ENCODE measurements around the gene CPD.
A peak's percentile ranks its signal among the peaks of the same experiment; 100 is the strongest.
"Not testable (repeated sequence)": the region's sequence is repeated elsewhere in the genome, so short reads cannot be mapped to it uniquely, and the experiment has no call there.

CPD gene

GRCh38 chr17:30415491-30415890 is 36.8 kb downstream of the CPD start:
- no peak overlapping the region for H3K4me3 ChIP-seq
- no peak overlapping the region for H3K27ac ChIP-seq

DNA sequence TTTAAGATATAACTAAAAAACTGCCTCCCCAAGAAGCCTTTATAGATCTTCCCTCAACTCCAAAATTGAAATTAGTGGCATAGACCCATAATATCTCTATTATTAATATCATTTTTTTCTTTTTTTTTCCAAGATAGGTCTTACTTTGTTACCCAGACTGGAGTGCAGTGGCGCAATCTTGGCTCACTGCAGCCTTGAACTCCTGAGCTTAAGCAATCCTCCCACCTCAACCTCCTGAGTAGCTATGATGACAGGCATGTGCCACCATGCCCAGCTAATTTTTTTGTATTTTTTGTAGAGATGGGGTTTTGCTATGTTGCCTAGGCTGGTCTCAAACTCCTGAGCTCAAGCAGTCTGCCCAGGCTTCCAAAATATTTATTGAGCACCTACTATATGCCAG is 39.3 kb downstream of the CPD start:
- H3K27ac ChIP-seq, H3K4me3 ChIP-seq: not testable (repeated sequence)

DNA sequence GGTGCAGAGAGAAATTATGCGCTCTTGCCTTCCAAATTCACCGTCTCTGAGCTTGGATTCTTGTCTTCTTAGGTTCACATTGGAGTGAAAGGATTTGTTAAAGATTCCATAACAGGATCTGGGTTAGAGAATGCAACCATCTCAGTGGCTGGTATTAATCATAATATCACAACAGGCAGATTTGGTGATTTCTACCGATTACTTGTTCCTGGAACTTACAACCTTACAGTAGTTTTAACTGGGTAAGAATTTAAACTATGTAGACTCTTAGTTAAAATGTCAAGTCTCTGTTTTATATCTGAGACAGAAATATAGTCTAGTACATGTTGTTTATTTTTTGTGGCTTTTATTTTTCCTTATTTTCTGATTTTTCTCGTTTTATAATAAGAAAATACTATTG is 42.9 kb downstream of the CPD start:
- H3K4me3 ChIP-seq = no peak overlapping the region
- H3K27ac ChIP-seq = no peak overlapping the region

DNA sequence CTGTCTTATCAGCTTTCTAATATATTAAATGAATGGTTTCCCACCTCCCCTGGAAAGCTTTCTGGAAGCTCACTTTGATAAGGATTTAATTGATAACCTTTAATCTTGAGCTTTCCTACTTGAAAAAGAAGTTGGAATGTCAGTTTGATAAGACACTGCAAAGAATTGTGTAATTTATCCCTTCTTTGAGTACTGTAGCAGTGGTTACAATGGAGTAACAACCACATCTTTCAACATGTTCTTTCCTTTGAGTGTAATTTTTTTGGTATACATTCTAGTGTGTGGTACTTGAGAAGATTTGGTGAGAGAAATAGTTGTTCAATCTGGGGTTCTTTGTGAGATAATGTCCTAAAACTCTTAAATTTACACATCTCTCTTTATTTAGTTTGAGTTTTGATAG is 43.4 kb downstream of the CPD start:
- no peak overlapping the region for H3K4me3 ChIP-seq
- H3K27ac ChIP-seq = no peak overlapping the region

DNA sequence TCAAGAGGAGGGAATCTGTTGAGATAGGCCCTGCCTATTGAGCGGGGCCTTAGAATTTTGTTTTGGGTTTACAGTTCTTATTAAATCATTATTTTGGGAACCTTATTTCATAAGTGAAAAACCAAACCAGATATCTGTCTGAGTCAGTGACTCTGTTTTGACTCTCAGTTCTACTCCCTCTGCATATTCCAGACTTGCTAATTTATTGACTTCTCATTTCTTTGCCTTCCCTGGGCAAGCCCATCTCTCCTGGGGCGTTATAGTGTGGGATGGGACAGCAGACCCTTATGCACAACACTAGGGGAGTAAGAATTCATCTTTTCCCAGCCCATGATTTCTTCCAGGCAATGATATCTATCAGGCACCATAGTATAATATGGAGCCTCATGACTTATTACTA is 45.7 kb downstream of the CPD start:
- no peak overlapping the region for H3K27ac ChIP-seq
- H3K4me3 ChIP-seq = no peak overlapping the region

DNA sequence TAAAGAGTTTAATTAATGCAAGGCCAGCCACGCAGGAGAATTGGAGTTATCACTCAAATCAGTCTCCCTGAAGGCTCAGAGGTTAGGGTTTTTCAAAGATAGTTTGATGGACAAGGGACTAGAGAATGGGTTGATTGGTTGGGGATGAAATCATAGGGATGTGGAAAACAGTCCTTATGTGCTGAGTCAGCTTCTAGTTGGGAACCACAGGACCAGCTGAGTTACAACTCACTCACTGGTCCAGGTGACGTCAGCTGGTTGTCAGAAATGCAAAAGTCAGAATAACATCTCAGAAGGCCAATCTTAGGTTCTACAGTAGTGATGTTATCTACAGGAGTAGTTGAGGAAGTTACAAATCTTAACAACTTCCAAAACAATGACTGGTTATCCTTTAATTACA is 47.6 kb downstream of the CPD start:
- no peak overlapping the region for H3K27ac ChIP-seq
- no peak overlapping the region for H3K4me3 ChIP-seq

DNA sequence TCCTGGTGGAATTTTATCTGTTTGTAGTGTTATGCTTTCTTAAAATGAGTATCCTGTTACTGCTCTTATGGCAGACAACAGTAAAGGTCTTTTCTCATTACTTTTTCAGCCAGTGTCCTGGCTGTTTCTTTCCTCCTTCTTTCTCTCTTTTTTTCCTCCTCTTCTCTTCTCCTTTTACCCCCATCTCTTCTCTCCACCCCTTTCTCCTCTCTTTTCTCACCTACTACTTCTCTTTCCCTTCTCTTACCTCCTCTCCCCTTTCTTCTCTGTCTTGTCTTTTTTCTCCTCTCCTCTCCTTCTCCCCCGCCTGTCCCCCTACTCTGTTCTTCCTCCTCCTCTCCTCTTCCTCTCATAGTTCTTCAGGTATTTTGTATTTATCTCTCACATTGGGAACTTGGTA is 48.9 kb downstream of the CPD start:
- H3K27ac ChIP-seq = peak overlapping the region in 2 of 21 experiments; percentile 6 to 16
- no peak overlapping the region for H3K4me3 ChIP-seq

DNA sequence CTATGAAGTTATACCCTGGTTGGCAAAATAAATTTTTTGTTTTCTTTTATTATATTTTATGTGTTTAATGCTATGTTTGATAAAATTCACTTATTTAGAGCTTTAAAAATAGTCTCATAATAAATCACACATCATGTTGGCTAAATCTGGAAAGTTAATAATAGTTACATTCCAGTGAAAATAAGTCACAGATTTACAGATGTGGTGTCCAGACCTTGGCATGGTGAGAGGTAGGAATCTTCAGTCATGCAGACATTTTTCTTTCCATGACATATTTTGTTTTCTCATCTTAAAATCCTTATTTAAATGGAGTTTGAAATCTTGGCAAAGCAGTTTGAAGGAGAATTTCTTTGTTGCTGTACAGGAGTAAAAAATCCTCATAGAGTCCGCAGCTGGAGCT is 50.4 kb downstream of the CPD start:
- Histone ChIP-seq H3K4me3 (no peak overlapping the region), H3K27ac (peak overlapping the region in 1 of 21 experiments; percentile 42)

GRCh38 chr17:30433514-30433913 is 54.8 kb downstream of the CPD start:
- Histone ChIP-seq H3K27ac (no peak overlapping the region), H3K4me3 (no peak overlapping the region)

DNA sequence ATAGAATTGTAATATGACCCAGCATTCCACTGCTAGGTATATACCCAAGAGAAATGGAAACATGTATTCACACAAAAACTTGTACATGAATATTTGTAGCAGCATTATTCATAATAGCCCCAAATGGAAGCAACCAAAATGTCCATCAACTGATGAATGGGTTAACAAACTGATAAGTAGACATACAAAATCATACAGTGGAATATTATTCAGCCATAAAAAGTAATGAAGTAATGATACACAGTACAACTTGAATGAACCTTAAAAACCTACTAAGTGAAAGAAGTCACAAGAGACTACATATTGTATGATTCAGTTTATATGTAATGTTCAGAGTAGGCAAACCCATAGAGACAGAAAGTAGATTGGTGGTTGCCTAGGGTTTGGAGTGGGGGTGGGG is 58.0 kb downstream of the CPD start:
- Histone ChIP-seq H3K27ac (no peak overlapping the region), H3K4me3 (no peak overlapping the region)

DNA sequence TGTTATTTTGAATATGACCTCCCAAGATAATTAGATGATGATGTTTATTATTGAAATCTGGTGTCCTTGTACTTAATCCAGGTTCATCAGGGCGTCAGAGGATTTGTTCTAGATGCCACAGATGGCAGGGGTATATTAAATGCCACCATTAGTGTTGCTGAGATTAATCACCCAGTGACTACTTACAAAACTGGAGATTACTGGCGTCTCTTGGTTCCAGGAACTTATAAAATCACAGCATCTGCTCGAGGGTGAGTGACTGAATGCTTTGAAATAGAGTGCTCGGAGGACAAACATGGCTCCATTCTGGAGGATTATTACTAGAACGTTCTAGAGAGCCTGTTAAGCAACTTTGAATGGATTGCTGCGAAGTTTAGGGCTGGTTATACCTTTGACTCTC is 65.0 kb downstream of the CPD start:
- Histone ChIP-seq H3K27ac (no peak overlapping the region), H3K4me3 (no peak overlapping the region)

- H3K27ac ChIP-seq, H3K4me3 ChIP-seq: not testable (repeated sequence)
Measured at GRCh38 chr17:30446640-30447039, 67.9 kb downstream of the CPD start.

- no peak overlapping the region for H3K4me3 ChIP-seq
- H3K27ac ChIP-seq = no peak overlapping the region
Measured at GRCh38 chr17:30449480-30449879, 70.8 kb downstream of the CPD start.

- no peak overlapping the region for H3K27ac ChIP-seq
- H3K4me3 ChIP-seq = no peak overlapping the region
Measured at GRCh38 chr17:30450125-30451027, 71.6 kb downstream of the CPD start.

GRCh38 chr17:30454635-30455034 is 75.9 kb downstream of the CPD start:
- Histone ChIP-seq H3K4me3 (no peak overlapping the region), H3K27ac (no peak overlapping the region)

DNA sequence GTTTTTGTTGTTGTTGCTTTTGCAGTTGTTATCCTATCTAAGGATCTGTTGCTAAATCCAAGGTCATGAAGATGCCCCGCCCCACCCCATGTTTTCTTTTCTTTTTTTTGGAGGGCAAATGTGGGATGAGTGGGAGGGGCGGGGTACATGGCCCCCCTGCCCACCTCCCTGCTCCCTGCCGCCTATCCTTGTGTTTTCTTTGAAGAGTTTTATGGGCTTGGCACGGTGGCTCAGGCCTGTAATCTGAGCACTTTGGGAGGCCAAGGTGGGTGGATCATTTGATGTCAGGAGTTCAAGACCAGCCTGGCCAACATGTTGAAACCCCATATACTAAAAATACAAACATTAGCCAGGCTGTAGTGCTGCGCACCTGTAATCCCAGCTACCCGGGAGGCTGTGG is 79.6 kb downstream of the CPD start:
- no peak overlapping the region for H3K4me3 ChIP-seq

DNA sequence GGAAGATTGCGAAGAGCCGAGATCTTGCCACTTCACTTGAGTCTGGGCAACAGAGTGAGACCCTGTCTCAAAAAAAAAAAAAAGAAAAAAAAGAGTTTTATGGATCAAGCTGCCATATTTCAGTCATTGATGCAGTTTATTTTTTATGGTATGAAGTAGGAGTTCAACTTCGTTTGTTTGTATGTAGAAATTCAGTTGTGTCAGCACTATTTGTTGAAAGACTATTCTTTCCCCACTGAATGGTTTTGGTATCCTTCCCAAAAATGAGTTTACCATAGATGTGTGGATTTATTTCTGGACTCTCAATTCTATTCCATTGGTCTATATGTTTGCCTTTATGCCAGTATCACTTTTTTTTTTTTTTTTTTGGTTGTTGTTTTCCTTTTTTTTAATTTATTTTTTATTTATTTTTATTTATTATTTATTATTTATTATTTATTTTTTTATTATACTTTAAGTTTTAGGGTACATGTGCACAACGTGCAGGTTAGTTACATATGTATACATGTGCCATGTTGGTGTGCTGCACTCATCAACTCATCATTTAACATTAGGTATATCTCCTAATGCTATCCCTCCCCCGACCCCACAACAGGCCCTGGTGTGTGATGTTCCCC is 80.2 kb downstream of the CPD start:
- H3K27ac ChIP-seq, H3K4me3 ChIP-seq: not testable (repeated sequence)

More for the DNA sequence above, 79.6 kb downstream of the CPD start:
- no peak overlapping the region for H3K27ac ChIP-seq

DNA sequence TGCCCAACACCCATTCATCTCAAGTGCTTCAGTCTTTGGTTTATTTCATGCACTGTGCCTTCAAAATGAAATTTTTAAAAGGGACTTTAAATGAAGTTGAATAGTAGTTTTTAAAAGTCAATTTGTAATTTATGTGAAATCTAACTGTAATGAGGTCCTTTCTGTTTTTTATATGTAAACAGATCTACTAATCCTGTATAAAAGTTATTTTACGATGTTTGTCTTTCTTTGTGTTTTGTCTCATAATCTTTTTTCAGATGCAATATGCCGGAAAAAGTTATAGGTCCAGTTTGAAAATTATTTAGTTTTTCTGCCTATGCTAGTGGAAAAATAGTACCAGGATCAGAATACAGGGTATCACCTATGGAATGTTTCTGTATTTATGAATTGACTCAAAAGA is 89.7 kb downstream of the CPD start:
- no peak overlapping the region for H3K4me3 ChIP-seq
- no peak overlapping the region for H3K27ac ChIP-seq

DNA sequence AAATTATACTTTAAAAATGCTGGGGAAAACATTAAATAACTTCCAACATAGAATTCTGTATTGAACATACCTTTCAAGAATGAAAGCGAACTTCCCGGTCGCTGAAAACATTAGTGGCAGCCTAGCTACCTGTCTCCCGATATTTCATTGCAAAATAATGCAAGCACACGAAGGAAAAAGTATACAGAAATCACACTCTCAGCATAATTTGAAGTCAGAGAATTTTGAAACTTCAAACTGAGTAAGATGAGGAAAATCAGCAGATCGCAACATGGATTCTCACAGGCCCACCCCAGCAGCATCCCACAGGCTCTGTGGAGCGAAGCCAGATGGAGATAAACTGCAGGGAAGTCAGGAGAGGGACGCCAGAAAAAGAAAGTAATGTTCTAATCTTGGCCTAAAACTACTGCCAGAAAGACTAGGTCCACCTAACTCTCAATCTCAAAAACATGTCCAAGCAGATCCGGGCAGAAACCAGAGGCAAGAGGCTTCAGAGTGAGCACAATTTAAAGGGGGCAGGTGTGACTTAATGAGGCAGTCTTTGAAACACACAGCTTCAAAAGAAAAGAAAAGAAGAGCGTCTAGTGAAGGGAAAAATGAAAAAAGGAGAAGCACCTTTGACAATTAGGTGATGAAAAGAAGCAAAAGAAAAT is 93.6 kb downstream of the CPD start:
- peak overlapping the region in 3 of 7 experiments; percentile 7 to 38 (median 8) for H3K4me3 ChIP-seq
- H3K27ac ChIP-seq = peak overlapping the region in 9 of 21 experiments; percentile 8 to 58 (median 29)

DNA sequence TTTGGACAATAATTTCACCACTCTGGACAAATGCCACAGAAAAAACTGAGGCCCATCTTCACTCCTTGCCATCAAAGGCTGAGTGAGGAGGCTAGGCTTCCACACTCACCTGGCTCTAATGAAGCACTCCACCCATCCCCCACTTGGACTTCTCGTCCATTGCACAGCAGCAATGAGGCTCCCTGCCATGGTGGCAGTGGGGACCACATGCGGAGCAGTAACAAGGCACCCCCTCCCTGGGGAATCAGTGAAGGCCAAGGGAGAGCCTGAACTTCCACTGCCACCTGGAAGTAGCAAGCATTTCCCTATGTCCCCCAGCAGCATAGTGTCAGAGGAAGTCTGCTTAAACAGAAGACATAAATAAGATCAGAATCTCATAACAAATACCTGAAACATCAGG is 96.5 kb downstream of the CPD start:
- no peak overlapping the region for H3K27ac ChIP-seq
- no peak overlapping the region for H3K4me3 ChIP-seq

- peak overlapping the region in 19 of 21 experiments; percentile 79 to 99 (median 97) for H3K27ac ChIP-seq
- H3K4me3 ChIP-seq = peak overlapping the region; percentile 80 to 97 (median 87)
Measured at GRCh38 chr17:30476726-30477082, 98.0 kb downstream of the CPD start.
